Measurements from ENCODE around the gene HSD17B1. TPM values are rescaled to one million over a fixed set of nuclear protein-coding genes. Genes with fewer than 3 reads are reported as not detected.

HSD17B1 gene
- total and polyA plus RNA-seq, 2 of the 13 experiments (the other 11 are each of a cell fraction or from before 2014, with no cell fraction given), result 0.54 to 0.93 TPM

- no peak for TF ChIP-seq ZNF576 (CRISPR knock-in tag; IDR thresholded peaks at IDR 0.05)
- TF ChIP-seq SKI (IDR thresholded peaks at IDR 0.05; ENCODE audit: partially characterized antibody), result peak; percentile 33
- TF ChIP-seq ZNF800 (CRISPR knock-in tag; IDR thresholded peaks at IDR 0.05), result peak; percentile 40
- TF ChIP-seq ZNF432 (CRISPR knock-in tag; IDR thresholded peaks at IDR 0.05; ENCODE audit: borderline replicate concordance), result no peak
- 0 out of 2 replicates have a peak, but pooled peaks have one; percentile 41 for TF ChIP-seq ELK4 (CRISPR knock-in tag; IDR thresholded peaks at IDR 0.05; ENCODE audit: borderline replicate concordance)
- TF ChIP-seq ZNF205 (CRISPR knock-in tag; IDR thresholded peaks at IDR 0.05), result peak; percentile 39; the same call in 1 of the 2 replicates
- no peak; the same call in 1 of the 2 replicates for TF ChIP-seq ZSCAN20 (CRISPR knock-in tag; IDR thresholded peaks at IDR 0.05; ENCODE audit: borderline replicate concordance)
- TF ChIP-seq ARNTL (CRISPR knock-in tag; IDR thresholded peaks at IDR 0.05), result peak; percentile 95
- TF ChIP-seq GLMP (CRISPR knock-in tag; IDR thresholded peaks at IDR 0.05; ENCODE audit: borderline replicate concordance), result no peak
- TF ChIP-seq ERF (CRISPR knock-in tag; IDR thresholded peaks at IDR 0.05), result peak; percentile 95; the same call in 1 of the 2 replicates
- no peak for TF ChIP-seq HMG20A (CRISPR knock-in tag; IDR thresholded peaks at IDR 0.05; ENCODE audit: borderline replicate concordance)
- TF ChIP-seq STAT5B (CRISPR knock-in tag; IDR thresholded peaks at IDR 0.05), result no peak; the same call in 1 of the 2 replicates
- no peak; the same call in none of the 2 replicates for TF ChIP-seq KDM4B (CRISPR knock-in tag; IDR thresholded peaks at IDR 0.05)
- TF ChIP-seq SALL1 (CRISPR knock-in tag; IDR thresholded peaks at IDR 0.05), result peak; percentile 91
- TF ChIP-seq ZBTB8A (CRISPR knock-in tag; IDR thresholded peaks at IDR 0.05; ENCODE audit: borderline replicate concordance, low read depth), result peak; percentile 94
- peak; percentile 61 for TF ChIP-seq SOX5 (CRISPR knock-in tag; IDR thresholded peaks at IDR 0.05; ENCODE audit: borderline replicate concordance)
- no peak for TF ChIP-seq KDM6A (CRISPR knock-in tag; IDR thresholded peaks at IDR 0.05; ENCODE audit: low read depth)
- TF ChIP-seq NFIC (IDR thresholded peaks at IDR 0.05; ENCODE audit: low read length), result peak; percentile 64; the same call in 1 of the 2 replicates
- TF ChIP-seq ZFP37 (CRISPR knock-in tag; IDR thresholded peaks at IDR 0.05; ENCODE audit: borderline replicate concordance), result peak; percentile 10; the same call in 1 of the 2 replicates
- no peak for TF ChIP-seq ATM (IDR thresholded peaks at IDR 0.05; ENCODE audit: borderline replicate concordance)
- no peak for TF ChIP-seq EZH2 (conservative IDR thresholded peaks at IDR 0.05; ENCODE audit: low read depth, low read length)
- no peak; the same call in 1 of the 2 replicates for TF ChIP-seq ZNF580 (CRISPR knock-in tag; IDR thresholded peaks at IDR 0.05; ENCODE audit: borderline replicate concordance, low read depth)
- no peak for TF ChIP-seq RFX1 (IDR thresholded peaks at IDR 0.05)
- peak; percentile 97; the same call in 1 of the 2 replicates for TF ChIP-seq ZNF543 (CRISPR knock-in tag; IDR thresholded peaks at IDR 0.05)
- peak; percentile 18; the same call in 1 of the 2 replicates for TF ChIP-seq KLF11 (CRISPR knock-in tag; IDR thresholded peaks at IDR 0.05)
- no peak for TF ChIP-seq TRIM22 (IDR thresholded peaks at IDR 0.05)
Measured at GRCh38 chr17:42566883-42567573, 14.3 kb downstream of the HSD17B1 start, which contains the start of gene MLX (continued).
